SU-DHL-6 (cell line): ENCODE measurements around the gene C1orf50.

ENCODE experiments used
- CTCF ChIP-seq: fragments of 200-600 bp; sonication (generic); IDR thresholded peaks from one replicate; pipeline ENCODE4 v1.5.1; 2017; ENCODE audit warnings: antibody characterized with exemption, mild to moderate bottlenecking, low read length, moderate library complexity; ENCODE audit not compliant: insufficient read depth, poor library complexity, severe bottlenecking
- EZH2phosphoT487 ChIP-seq: fragments of 200-600 bp; sonication (generic), shearing (Covaris generic); conservative IDR thresholded peaks from 2 replicates; pipeline ENCODE4 v1.6.1; 2018; ENCODE audit warnings: mild to moderate bottlenecking, antibody characterized with exemption, low read length, moderate library complexity, mixed read lengths

GRCh38 chr1:42735477-42736105 is 31.5 kb upstream of the C1orf50 start:
- TF ChIP-seq EZH2phosphoT487 (no peak), CTCF (no peak)
